Bronchial epithelial cell (primary cell): ENCODE measurements around the gene CWC25. TPM values are rescaled to one million over a fixed set of nuclear protein-coding genes. Genes with fewer than 3 reads are reported as not detected.
A peak's percentile ranks its signal among the peaks of the same experiment; 100 is the strongest.

Experiments
- DNase-seq: peaks from one replicate; pipeline ENCODE4 v3.0.0-alpha.2; 2010; ENCODE audit warnings: low read depth
- FAIRE-seq: peaks from 2 replicates; lab custom pipeline; 2011; peaks lifted over from hg19 to GRCh38; lab: Jason Lieb, UNC
- H3K27me3 ChIP-seq: 2 replicates; pipeline ENCODE4 v1.5.1; 2011; ENCODE audit warnings: low read length; ENCODE audit not compliant: control insufficient read depth, insufficient read depth
- H3K36me3 ChIP-seq: 2 replicates; pipeline ENCODE4 v1.5.1; 2011; ENCODE audit warnings: low read length; ENCODE audit not compliant: control insufficient read depth, insufficient read depth
- H3K4me3 ChIP-seq: 2 replicates; pipeline ENCODE4 v1.5.1; 2011; ENCODE audit warnings: mild to moderate bottlenecking, low read depth, low read length, control low read depth
- CTCF ChIP-seq: IDR thresholded peaks from 2 replicates; pipeline ENCODE4 v1.5.1; 2011; ENCODE audit warnings: mild to moderate bottlenecking, moderate library complexity, low read length, control low read depth, inconsistent platforms; ENCODE audit not compliant: insufficient read depth, severe bottlenecking
- total RNA-seq: library from RNA; depleted of rRNA; stranded (reverse); fragments of >200 nt; gene quantifications from 2 replicates; pipeline ENCODE4 v1.2.1, GENCODE V29; 2014

CWC25 gene
- total RNA-seq, 1 donor from 2014 or later = 11.6 TPM

- DNase-seq (peak; percentile 31), FAIRE-seq (no peak)
- TF ChIP-seq CTCF = no peak
- H3K4me3 ChIP-seq = peak overlapping the region; percentile 62
- peaks cover 7% of the 10 kb centered on the region for H3K36me3 ChIP-seq
- H3K27me3 ChIP-seq = no peaks in the 10 kb centered on the region
These were observed 45.4 kb upstream of the CWC25 start for GRCh38 chr17:38870259-38871165.

- Histone ChIP-seq H3K36me3 (peaks cover 7% of the 10 kb centered on the region), H3K27me3 (no peaks in the 10 kb centered on the region), H3K4me3 (peak within 1 kb of the TSS; percentile 62)
- DNase-seq (peak; percentile 67), FAIRE-seq (no peak)
- no peak for TF ChIP-seq CTCF
These were observed 44.6 kb upstream of the CWC25 start, which contains the start of gene LASP1 for GRCh38 chr17:38869526-38870258. LASP1 (plus strand) TSS chr17:38870058; CDS start chr17:38870190, 132 bp downstream.

- FAIRE-seq = no peak
- Histone ChIP-seq H3K36me3 (peaks cover 7% of the 10 kb centered on the region), H3K27me3 (no peaks in the 10 kb centered on the region), H3K4me3 (peak overlapping the region; percentile 62)
- peak; percentile 40 for TF ChIP-seq CTCF
- DNase-seq = peak; percentile 76
These were observed 43.9 kb upstream of the CWC25 start for GRCh38 chr17:38868817-38869525.

GRCh38 chr17:38867968-38868816 lies 43.1 kb upstream of the CWC25 start:
- no peak for TF ChIP-seq CTCF
- FAIRE-seq = no peak
- DNase-seq = peak; percentile 46

More at GRCh38 chr17:38867968-38868816, 43.1 kb upstream of the CWC25 start:
- Histone ChIP-seq H3K4me3 (peak overlapping the region; percentile 62), H3K27me3 (no peaks in the 10 kb centered on the region), H3K36me3 (peaks cover 6% of the 10 kb centered on the region)
